Measurements from ENCODE around the gene FREM1.

GRCh38 chr9:14702200-14702720 lies 208.0 kb downstream of the FREM1 start:
- no peak for TF ChIP-seq CTCF (IDR thresholded peaks at IDR 0.05)
- no peak for TF ChIP-seq TAF1 (IDR thresholded peaks at IDR 0.05; ENCODE audit: borderline replicate concordance, low read depth, low read length)
- TF ChIP-seq POLR2AphosphoS5 (IDR thresholded peaks at IDR 0.05; ENCODE audit: low read depth, low read length): no peak
- TF ChIP-seq EP300 (IDR thresholded peaks at IDR 0.05; ENCODE audit: borderline replicate concordance in 1 of 2, low read depth in 1 of 2, low read length in 1 of 2): no peak
- TF ChIP-seq ZBTB33 (IDR thresholded peaks at IDR 0.05; ENCODE audit: borderline replicate concordance, low read depth): no peak
- no peak for TF ChIP-seq FOXJ3 (CRISPR knock-in tag; IDR thresholded peaks at IDR 0.05)
- no peak for TF ChIP-seq FOSL2 (IDR thresholded peaks at IDR 0.05; ENCODE audit: borderline replicate concordance, low read depth)
- no peak for TF ChIP-seq PBX3 (IDR thresholded peaks at IDR 0.05)
- TF ChIP-seq MXI1 (IDR thresholded peaks at IDR 0.05; ENCODE audit: low read depth, low read length): no peak
- TF ChIP-seq RFX5 (IDR thresholded peaks at IDR 0.05; ENCODE audit: low read length): no peak
